ENCODE measurements around the gene AFG3L2.

Gene AFG3L2

DNA sequence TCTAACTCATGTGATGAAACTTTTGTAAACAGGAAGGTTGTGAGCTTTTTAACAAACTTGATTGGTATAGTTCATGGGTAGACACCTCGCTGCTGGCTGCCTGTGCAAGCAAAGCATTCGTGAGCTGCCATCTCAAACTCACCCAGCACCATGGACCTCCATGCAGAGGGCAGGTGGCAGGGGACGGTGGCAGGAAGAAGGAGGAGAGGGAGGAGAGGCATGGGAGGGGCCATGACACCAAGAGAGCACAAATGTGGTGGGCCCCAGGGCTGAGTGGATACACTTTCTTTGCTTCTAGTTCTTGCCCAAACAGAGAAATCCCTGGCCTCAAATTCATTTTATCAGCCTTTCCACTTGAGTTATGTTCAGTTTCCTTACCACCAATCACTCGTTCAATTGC, 29.1 kb downstream of the AFG3L2 start:
- DNase-seq = no peak

DNA sequence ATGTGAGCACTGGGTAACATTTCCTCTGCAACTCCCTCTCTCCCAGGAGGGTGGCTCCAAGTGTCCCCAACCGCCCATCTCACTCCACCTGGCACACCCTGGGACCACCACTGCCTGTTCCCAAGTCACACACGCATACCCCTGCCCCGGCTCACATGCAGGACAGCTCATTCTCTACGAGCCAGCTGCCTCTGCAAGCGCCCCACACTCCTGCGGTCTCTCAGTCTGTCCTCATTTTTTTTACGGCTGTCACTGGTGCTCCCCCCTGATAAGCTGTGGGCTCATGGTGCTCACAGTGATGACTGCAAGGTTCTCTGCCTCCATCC, 30.8 kb downstream of the AFG3L2 start:
- DNase-seq = no peak

DNA sequence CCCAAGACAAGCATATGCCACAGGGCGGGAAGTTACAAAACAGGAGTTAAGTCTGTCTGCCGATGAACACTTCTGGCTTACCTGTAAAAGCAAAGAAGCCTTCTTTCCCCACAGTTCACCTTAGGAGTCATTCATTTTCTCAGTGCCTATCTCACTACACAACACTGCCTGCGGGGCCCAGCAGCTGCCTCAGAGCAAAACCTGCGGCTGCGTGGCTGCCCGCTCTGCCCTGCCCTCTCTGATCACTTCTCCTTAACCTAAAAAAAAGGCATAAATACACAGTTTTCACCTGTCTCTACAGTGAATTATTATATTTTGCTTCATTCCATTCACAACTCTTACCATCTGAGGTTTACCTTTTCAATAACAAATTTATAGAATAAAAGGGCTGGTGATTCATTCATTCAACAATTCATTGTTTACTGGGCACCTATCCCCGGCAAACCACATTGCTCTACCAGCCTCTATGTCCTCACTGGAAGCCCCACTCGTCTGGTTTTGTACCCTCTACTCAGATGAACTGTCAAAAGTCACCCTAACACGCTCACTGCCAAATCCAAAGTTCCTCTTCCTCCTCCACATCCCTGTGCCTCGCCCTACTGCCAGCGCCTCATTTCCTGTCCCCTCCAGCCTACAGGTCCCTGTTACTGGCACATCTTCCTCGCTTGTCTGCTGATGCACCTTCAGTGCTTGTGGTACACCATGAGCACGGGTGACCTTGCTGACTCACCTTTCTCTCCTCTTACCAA, 31.4 kb downstream of the AFG3L2 start:
- DNase-seq = no peak

DNA sequence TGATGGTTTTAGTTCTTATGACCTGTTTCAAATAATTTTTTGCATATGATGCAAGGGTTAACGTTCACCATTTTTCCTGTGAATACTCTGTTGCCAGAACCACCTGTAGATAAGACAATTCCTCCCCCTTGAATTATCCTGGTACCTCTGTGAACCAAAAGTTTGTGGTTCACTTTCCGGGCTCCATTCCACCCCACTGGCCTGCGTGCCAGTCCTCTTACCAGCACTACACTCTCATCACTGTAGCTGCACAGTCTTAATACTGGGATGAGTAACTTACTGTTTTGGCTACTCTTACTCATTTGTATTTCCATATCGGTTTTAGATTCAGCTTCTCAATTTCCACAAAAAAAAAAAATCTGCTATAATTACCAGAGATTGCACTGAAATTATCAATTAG, 34.4 kb downstream of the AFG3L2 start:
- DNase-seq = no peak

DNA sequence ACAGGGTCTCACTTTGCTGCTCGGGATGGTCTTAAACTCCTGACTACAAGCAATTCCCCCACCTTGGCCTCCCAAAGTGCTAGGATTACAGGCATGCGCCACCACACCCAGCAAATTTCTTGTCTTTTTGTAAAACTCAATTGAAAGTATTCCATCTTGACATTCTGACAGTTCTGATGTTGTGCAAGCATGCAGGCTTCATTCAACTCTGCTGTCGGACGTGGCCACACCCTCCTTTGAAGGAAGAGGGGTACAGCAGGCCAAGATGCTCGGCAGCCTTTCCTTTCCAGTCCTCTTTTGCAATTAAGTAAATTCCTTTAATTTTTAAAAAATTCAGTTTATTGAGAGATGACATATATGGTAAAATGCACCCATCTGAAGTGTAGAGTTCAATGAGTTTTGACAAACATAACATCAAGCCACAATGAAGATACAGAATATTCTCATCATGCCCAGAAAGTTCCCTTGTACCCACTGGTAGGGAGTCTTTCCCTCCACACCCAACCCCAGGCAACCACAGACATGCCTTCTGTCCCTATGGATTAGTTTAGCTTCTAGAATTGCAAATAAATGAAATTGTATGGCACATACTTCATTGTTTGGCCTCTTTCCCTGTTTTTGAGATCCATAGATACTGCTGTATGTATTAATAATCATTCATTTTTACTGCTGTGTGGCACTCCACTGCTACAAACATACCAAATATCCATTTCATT, 35.9 kb downstream of the AFG3L2 start:
- DNase-seq = no peak

DNA sequence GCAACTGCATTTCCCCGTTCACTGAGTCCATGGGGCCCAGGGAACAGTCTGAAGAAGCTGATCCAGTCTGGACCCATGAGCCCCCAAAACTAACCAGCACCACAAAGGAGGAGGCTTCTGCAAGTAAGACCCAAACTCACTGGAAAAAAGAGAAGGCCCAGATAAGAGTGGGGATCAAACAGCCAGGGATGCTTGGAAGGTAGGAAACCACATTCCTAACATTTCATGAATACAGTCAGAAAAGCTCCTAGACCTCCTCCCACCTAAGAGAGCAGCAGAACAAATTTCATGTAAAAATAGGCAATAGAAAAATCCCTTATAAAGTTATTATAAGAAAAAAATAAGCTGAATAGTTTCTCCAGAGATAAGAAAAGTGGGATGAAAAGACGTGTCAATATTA, 38.6 kb downstream of the AFG3L2 start:
- no peak for DNase-seq

DNA sequence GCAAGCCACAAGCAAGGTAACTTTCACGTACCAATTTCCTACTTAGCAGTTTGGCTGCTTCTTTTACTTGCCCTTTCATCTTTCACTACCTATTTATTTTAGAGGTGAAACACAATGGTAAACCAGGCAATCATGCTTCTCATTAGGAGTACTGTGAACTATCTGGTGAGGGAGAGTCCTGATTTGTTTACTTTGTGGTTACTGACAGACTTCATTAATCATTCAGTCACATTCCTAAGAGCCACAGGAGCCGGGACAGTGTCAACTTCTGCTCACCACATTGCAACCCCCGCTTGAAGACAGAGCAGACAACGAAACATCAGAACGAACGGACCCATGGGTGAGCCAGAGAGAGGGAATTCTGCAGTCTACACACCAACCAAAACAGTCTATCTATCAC, 40.1 kb downstream of the AFG3L2 start:
- no peak for DNase-seq

DNA sequence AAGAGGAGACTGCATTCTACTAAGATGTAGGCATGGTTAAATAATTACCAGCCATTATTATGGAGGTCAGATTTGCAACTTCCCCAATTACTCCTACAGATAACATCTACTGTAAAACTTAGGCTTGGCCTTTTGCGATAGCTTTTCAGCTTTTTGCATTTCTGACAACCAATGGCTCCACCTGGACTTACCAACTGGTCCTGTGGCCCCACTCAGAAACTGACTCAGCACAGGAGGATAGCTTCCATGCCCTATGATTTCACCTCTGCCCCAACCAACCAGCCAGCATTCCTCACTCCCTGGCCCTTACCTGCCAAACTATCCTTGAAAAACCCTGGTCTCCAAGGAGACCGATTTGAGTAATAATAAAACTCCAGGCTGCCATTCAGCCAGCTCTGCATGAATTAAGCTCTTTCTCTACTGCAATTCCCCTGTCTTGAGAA, 40.8 kb downstream of the AFG3L2 start:
- DNase-seq = no peak

DNA sequence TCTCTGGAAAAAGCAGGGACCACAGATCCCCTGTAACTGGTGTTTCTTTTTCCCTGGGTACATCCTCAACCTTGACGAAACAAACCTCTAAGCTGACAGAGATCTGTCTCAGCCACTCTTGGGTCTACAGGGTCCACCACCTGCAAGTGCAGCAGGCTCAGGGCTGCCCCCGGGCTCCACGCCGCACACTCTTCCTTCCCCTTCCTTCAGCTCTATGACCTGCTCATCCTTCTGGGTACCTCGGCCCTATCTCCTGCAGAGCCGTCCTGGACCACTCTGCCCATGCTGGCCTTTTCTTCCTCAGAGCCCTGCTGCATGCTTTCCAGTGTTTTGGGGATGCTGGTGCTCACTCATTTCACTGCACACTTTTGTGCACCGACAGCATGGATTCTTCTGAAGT, 41.5 kb downstream of the AFG3L2 start:
- no peak for DNase-seq

DNA sequence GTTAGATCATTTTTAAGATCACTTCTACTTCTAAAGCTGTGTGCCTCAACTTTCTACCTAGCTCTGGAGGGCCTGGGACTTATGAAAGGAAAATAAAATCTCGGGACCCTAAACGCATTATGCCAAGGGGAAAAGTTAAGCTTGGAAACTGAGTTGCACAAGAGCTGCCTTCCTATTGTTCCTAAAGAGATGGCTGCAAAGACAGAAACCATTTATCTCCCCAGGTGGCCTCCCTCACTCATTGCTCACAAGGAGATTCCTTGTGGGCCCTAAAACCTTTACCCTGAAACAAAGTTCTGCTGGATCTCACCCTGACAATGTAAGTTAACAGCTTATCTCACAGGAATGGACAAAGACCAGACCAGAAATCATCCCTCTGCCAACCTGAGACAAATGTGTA, 42.2 kb downstream of the AFG3L2 start:
- DNase-seq = no peak

DNA sequence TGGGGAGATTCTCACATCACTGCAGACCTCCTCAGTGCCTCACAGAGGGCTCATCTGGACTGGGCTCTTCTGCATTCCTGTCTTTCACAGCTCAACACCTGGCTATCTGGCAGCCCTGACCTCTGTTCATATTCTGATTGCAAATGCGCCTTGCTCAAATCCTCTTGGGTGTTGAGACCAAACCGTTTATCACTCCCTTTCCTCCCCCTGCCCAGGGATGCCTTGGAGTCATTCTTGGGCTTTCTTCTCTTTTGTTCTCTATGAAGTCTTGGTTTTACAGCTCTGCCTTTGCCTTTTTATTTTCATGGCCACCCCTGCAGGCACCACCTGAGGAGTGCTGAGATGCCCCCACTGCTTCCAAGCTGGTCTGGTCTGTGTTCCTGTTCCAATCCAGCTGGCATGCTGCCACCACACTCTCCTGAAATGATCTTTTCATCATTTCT, 42.6 kb downstream of the AFG3L2 start:
- no peak for DNase-seq

DNA sequence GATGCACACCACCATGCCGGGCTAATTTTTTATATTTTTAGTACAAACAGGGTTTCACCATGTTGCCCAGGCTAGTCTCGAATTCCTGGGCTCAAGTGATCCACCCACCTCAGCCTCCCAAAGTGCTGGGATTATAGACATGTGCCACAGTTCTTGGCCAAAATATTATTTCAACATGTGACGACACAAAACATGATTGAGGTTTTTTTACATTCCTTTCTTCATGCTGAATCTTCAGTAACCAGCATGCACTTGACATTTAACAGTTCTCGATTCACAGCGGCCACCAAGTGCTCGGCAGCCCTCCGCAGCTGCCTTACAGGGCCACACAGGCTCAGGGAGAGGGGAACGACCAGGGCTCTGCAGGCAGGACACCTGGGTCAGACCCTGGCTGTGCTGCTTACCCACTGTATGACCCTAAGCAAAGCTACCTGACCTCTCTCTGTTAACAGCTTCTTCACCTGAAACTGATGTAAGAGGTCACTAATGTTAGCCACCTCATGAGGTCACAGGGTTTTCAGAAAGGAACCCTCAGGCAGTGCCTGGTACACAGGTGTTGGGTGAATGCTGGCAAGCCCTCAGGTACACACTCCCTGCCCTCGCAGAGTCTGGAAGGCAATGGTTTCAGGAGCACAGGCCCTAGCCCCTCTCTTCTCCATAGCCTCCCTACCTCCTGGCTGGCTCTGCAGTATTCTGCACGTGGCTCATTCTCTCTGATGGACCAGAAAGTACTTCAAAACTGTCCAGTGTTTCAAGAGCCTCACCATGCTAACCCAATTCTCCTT, 43.3 kb downstream of the AFG3L2 start:
- no peak for DNase-seq

DNA sequence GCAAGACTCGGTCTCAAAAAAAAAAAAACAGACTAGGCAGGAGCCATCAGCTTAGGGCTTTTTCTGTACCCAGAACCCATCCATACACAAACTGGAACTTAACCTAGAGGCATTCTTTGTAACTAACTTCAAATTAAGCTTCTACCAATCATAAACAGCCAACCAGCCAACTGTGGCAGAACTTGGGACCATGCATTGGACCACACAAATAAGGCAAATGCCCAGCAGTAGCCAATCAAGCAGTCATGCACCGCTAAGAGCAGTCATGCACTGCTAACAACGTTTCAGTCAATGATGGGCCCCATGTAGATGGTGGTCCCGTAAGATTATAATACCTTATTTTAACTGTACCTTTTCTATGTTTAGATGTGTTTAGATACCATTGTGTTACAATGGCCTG, 46.3 kb downstream of the AFG3L2 start:
- DNase-seq = no peak

DNA sequence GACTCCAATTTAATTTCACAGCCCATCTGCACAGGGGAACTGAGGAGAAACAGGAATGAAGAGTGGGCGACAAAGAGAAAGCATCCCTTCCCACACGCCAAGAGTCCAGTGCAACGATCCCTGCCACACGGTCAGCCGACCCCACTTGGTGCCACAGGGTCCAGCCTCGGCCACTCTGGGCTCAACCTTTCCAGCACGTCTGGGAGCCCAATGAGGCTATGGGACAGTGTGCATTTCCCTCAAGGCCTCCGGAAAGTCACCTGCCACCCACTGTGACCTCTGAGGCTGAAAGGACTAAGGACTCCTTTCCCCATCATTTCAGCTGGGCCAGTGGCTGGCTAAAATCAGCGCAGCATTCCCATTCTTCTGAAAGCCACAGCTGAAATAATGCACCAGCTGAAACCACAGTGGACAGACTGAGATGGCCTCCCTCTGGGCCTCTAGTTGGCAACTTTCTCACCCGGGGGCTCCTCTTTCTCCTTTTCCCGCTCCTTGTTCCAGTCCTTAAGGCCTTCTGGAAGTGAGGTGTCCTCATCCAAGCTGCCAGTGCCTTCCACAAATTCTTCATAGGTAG, 47.8 kb downstream of the AFG3L2 start:
- no peak for DNase-seq

DNA sequence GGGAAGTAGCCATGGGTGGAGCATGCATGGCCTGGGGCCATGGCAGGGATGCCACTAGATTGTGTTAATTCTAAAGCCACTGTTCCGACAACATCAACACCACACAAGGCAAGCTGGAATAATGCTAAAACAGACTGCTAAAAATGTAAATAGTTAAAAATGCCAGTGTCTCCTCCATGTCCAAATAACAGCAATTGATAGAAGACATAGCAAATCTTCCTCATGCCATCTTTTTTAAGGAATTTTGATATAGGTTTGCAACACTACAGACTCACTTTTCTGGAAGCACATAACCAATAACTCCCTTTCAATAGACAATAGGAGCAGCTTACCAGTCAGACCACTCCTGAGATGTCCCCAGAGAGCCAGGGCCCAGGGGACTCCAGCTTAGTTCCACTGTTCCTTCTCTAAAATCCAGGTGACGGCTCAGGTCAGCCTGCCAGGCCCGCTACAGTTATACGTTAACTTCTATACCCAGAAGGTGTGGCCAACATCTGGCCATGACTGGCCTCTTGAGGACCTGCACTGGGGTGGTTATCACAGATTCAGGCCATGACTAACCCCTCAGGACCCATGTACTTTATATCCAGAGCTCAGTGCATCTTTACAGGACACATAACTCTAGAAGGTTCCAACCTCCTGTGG, 48.7 kb downstream of the AFG3L2 start:
- no peak for DNase-seq

DNA sequence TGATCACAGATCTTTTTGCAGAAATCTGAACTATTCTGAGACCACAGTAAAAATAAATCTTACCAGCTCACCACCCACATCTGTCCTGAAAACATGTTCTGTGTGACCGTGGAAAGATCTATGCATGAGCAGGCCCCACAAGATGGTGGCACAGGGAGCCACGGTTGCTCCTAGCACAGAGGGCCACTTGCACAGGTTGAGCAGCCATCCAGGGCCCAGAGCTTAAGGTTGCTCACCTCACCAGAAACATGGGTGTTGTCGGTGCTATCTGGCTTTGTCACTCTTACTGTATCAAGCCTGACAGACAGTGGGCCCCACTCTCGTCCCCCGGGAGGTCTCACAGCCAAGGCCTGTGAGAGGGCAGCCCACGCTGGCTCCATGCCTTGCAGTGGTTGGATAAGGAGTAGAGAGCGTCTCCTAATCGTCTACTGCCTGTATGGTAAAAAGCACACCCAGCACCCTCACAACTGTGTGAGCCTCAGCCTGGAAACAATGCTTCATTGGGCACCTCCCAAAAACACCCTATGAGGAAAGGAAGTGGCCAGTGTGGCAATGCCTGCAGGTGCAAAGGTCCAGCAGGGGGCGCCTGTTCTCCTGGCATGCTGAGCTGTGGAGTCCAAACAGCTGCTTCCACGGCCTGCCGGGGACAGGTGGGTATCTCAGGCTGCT, 49.4 kb downstream of the AFG3L2 start:
- peak; percentile 83 for DNase-seq

DNA sequence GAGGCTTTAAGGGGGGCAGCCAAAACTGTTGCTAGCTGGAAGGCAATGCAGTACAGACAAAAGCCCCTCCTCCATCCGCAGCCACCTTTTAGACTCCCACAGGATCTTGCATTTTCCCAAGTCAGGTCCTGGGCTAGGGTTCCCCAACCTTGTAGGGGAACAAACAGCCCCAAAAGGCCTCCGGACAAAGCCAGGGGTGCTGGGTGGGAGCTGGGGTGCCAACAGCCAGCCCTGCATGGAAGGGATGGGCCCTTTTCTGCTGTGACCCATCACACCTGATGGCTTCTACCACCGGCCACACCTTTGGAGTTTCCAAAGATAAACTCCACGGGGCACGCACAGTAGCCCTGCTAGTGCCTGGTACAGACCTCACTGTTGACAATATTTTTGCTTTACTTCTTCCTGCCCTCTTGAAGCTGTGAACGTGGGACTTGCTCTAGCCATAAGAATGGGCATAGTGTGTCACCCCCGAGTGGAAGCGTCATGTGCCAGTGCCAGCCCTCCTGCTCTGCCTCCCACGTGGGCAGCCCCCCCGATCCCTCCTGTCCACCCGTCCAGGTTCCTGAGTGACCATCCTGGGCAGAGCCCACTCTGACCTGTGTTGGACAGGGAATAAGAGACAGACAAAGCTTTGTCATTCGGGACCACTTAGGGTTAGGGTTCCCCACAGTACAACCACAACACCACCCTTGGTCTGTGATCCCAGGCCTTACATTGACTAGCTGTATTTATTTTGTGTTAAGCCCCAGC, 50.1 kb downstream of the AFG3L2 start:
- no peak for DNase-seq

DNA sequence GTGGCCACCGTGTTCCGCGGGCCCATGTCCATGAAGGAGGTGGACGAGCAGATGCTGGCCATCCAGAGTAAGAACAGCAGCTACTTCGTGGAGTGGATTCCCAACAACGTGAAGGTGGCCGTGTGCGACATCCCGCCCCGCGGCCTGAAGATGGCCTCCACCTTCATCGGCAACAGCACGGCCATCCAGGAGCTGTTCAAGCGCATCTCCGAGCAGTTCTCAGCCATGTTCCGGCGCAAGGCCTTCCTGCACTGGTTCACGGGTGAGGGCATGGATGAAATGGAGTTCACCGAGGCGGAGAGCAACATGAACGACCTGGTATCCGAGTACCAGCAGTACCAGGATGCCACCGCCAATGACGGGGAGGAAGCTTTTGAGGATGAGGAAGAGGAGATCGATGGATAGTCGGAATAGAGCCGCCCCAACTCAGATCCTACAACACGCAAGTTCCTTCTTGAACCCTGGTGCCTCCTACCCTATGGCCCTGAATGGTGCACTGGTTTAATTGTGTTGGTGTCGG, 51.2 kb downstream of the AFG3L2 start:
- no peak for DNase-seq

DNA sequence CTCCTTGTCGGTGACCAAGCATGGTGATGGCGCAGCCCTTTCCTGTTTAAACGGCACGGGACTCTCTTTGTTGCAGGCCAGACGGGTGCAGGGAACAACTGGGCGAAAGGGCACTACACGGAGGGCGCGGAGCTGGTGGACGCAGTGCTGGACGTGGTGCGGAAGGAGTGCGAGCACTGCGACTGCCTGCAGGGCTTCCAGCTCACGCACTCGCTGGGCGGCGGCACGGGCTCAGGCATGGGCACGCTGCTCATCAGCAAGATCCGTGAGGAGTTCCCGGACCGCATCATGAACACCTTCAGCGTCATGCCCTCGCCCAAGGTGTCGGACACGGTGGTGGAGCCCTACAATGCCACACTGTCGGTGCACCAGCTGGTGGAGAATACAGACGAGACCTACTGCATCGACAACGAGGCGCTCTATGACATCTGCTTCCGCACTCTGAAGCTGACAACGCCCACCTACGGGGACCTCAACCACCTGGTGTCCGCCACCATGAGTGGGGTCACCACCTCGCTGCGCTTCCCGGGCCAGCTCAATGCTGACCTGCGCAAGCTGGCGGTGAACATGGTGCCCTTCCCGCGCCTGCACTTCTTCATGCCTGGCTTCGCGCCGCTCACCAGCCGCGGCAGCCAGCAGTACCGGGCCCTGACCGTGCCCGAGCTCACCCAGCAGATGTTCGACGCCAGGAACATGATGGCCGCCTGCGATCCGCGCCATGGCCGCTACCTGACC, 51.9 kb downstream of the AFG3L2 start:
- DNase-seq = no peak

DNA sequence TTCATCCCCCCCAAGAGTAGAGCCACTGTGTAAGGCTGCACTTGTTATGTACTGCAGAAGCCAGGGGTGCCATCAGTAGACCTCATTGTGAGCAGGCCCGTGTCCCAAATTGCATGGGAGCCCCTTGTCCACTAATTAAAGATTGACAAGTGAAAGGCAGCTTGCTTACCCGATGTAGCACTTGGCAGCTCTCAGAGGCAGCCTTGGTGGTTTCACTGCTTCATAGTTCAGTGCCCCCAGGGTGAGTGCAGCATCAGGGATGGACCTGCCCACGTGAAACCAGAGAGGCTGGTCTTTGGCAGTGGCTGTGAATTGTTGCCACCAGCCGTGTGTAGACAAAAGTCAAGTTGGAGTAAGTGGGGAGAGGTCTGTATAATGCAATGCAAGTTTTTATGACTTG, 55.7 kb downstream of the AFG3L2 start:
- DNase-seq = no peak

DNA sequence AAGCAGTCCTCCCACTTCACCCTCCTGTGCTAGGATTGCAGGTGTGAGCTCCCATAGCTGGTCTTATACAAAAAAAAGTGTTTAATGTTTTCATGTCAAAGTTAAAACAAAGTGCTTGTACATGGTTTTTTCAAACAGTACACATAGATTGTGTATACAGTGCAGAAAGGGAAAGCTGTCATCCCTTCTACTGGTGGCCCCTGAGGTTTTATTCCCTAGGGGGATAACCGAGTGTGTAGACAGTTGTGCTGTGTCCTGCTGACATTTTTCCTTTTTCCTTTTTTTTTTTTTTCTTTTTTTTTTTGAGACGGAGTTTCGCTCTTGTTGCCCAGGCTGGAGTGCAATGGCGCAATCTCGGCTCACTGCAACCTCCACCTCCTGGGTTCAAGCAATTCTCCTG, 58.2 kb downstream of the AFG3L2 start:
- DNase-seq = no peak

All from activated CD4-positive, alpha-beta T cell treated with anti-CD3 and anti-CD28 coated beads, Interleukin-10, Interleukin-2, amounts not matched to agents 100 ng/mL and 50 ng/mL, durations not matched to agents 16 hours and 8 hours (primary cell).